GM21423 (cell line): Measurements from ENCODE around the gene DIDO1.
A peak's percentile ranks its signal among the peaks of the same experiment; 100 is the strongest.
"Not testable (repeated sequence)": the region's sequence is repeated elsewhere in the genome, so short reads cannot be mapped to it uniquely, and the experiment has no call there.

ENCODE experiments used
- ATAC-seq: cut with Tn5 transposase; IDR thresholded peaks from one replicate; pipeline ENCODE4 v1.9.1; 2021; ENCODE audit warnings: mild to moderate bottlenecking, moderate library complexity; ENCODE audit not compliant: unreplicated experiment

DIDO1 gene

DNA sequence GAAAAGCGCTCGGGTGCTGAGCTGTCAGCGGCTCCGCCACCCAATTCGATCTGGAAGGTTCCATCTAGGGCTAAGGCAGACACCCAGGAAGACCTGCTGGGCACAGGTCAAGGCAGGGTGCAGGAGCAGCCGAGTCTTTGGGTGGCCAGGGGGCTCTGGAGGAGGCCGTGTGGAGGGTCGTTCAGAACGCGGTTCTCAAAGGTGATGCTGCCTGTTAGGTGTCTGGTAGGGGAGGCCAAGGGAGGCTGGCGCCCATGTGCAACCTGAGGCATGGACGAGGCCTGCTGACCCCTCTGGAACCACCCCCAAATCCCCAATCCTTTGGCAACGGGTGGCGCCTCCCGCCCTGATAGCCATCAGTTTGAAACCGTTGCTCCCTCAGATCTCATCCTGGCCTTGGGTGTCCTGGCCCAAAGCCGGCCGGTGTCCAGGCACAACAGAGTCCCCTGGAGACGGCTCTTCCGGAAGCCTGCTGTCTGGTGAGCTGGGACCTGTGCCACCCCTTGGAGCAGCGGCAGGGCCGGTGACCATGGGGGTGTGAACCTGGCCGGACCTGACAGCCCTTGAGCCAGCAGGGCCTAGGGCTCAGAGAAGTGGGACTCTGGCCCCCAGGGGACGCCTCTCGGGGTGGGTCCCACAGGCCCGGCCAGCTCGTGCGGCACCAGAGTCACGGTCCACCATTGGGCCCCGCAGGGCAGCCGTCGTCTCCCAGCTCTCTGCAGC lies 36.7 kb upstream of the DIDO1 start:
- no peak for ATAC-seq

DNA sequence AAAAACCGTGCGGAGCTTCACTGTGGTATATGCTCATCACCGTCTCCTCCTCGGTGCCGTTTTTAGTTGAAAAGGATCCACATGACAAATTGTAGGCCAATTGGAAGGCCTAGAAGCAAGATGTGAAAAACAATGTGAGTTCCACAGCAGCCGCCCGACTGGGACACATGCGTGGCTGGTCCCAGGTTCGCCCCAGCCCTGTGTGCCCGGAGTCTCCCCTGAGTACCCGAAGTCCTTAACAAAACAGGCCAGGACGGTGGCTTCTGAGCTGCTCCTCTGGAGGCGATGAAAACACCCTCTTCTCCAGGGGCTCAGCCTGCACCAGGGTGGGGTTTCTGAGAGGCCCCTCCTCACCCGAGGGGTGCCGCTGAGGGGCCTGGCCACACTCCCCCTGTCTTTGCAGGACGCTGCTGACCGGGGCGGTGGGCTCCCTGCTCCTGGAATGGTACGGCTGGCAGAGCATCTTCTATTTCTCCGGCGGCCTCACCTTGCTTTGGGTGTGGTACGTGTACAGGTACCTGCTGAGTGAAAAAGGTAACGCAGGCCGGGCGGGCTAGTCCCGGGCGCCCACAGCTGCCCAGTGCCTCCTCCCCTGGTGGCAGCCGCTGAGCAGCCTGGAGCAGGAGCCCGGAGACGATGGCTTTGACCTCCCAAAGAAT lies 36.0 kb upstream of the DIDO1 start:
- no peak for ATAC-seq

DNA sequence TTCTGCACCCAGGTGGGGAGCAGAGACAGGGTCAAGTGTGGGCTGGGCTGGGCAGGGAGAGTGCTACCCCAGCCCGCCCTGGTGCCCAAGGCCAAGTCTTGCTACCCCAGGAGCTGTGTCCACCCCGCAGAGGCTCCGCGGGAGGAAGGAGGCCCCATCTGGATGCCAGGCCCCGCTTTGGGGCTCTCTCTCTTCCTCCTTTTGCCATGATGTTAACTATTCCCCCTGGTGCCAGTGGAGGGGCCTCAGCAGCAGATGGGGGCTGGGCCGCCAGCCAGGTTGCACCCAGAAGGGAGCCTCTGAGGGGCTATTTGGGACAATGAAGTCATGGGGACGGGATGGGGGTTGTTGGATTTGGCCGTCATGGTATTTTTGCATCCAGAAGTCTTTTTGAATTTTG lies 35.5 kb upstream of the DIDO1 start:
- ATAC-seq, result no peak

DNA sequence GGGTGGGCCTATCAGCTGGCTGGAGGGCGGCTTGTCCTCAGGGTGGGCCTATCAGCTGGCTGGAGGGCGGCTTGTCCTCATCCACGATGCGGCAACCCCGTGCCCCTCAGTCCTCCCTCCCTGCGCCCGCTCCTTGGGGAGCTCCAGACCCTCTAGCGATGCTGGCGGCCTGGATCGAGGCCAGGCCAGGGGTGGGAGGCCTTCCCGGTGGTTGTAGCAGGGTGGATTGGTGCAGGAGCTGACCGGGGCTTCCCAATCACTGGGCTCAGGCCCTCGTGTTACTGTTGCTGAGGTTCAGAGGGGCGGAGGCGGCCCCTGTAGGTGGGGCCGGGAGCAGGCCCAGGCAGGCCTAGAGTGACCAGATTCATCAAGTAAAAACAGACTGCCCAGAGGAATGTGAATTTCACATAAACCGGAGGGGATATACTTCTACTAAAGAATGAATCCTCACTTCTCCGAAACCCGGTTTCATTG lies 35.0 kb upstream of the DIDO1 start:
- ATAC-seq, result no peak

DNA sequence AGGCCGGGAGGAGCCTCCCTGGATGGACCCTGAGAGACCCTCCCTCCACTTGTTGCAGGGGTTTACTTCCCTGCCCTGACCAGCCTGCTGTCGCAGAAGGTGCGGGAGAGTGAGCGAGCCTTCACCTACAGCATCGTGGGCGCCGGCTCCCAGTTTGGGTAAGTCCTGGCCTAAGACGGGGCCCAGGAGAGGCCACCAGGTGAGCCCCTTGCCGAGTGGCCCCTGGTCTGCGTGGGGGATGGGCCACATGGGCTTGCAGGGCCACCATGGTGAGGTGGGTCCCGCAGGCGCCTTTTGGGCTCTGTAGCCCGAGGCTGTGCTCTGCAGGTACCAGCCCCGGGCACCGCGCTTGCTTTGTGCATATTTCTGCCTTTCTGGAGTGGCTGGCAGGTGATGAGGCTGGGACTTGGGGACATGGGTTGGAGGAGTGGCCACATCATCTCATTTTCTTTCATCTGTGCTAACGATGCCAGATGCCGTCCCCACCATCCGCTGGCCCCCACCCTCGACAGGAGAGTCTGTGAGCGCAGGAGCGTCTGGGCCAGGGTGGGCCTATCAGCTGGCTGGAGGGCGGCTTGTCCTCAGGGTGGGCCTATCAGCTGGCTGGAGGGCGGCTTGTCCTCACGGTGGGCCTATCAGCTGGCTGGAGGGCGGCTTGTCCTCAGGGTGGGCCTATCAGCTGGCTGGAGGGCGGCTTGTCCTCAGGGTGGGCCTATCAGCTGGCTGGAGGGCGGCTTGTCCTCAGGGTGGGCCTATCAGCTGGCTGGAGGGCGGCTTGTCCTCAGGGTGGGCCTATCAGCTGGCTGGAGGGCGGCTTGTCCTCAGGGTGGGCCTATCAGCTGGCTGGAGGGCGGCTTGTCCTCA lies 34.4 kb upstream of the DIDO1 start:
- ATAC-seq, result not testable (repeated sequence)

DNA sequence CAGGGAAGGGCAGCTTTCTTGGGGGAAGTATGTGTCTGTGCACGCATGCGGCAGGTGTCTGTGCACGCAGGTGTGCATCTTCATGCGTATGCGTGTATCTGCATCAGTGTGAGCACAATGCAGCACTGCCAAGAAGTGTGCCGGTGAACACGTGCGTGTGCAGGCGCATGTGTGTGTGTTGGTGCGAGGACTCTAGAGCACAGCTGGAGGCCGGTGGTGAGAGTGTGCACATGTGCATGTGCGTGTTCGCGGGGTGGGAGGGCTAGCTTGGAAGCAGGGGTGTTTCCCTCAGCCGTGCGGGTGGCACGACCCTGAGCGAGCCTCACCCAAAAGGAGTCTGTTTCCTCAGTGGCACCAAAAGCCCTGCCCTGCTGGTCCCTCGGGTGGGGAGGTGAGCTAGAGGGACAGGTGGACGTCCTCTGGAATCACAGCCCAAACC lies 33.7 kb upstream of the DIDO1 start:
- no peak for ATAC-seq

DNA sequence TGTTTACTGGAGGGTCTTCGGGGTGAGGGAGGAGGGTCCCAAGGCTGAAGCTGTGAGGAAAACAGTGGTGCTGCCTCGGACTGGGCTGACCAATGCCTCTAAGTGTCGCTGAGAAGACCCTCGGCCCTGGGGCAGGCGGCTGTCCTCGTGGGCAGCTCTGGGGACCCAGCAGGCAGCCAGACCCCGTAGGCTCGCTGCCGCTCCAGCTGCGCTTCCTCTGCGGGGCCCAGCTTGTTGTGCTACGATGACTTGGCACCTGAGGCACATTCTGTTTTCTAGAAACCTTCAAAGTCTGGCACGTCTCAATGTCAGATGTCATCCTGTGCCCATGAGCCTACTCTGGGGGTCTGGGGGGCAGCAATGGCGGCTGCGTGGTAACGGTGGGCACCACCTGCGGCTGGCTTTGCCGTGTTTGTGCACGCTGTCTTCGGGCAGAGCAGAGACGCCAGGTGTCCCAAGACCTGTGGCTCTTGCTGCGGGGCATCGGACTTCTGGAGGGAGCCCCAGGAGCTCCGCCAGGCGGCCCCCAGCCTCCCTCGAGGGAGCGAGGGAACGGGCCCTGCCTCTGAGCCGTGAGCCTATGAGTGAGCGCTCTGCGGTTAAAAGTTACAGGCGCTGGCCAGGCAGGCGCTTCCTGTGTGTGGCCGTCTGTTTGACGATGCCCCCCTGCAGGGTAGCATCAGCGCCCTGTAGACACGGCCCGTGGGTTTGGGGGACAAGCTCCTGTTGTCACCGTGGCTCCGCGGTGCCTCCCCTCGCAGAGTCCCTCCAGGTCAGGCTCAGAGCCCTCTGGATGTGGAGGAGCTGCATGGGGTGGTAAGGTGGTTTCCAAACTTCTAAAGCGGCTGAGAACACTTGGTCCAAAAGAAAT lies 33.0 kb upstream of the DIDO1 start:
- no peak for ATAC-seq

DNA sequence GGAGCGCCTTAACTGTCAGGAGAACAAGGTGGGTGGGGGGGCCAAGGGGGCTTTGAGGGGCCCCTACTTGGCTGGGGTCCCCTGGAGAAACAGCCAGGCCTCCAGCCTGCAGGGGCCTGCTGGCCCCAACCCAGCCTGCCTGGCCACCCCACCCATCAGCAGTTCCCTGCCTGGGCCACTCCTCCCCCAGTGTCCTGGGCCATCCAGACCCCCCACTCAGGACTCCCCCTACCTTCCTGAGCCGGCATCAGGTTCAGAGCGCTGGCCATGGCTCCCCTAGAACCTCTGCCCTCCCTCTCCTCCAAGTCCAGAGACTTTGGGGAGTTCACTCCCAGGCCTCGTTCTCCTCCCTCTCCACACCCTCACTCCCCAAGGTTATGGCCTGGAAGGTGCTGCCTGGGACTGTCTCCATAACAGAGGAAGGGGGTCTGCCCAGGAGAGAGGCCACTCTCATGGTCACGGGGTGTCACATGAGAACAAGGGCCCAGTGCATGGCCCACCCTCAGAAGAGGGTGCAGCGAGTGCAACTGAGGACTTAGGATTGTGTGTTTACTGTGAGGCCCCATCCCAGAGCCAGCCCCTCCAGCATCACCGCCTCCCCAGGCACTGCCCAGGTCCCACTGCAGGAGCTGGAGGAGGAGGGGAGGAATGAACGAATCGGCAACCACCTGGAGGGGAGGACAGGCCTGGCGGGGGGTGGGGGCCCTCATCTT lies 32.2 kb upstream of the DIDO1 start:
- no peak for ATAC-seq

DNA sequence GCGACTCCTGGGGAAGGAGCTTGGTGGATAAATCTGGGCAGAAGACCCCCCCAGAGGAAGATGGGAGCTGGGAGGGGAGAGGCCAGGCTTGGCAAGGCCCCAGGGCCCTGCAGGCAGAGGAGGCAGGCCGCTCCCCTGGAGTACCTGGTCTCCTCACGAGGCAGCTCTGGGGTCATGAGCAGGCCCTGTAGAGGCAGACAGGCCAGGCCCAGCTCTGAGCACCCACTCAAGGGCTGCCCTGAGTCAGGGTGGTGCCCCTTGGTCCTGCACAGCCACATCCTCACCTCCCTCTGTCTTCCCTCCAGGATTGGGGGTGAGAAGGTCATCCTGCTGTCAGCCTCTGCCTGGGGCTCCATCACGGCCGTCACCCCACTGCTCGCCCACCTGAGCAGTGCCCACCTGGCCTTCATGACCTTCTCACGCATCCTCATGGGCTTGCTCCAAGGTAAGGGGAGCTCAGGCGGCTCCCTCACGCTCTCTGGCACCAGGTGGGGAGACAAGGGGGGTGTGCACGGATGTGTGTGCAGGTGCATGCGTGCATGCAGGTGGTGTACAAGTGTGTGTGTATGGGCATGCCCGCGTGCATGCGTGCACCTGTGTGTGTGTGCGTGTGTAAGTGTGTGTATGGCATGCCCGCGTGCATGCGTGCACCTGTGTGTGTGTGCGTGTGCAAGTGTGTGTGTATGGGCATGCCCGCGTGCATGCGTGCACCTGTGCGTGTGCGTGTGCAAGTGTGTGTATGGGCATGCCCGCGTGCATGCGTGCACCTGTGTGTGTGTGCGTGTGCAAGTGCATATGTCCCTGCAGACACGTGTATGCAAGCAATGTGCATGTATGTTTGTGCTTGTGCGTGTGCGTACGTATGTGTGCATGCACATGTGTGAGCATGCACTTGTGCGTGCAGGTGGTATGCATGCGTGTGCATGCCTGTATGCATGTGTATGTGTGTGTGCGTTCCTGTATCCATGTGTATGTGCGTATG lies 31.1 kb upstream of the DIDO1 start:
- ATAC-seq, result no peak

DNA sequence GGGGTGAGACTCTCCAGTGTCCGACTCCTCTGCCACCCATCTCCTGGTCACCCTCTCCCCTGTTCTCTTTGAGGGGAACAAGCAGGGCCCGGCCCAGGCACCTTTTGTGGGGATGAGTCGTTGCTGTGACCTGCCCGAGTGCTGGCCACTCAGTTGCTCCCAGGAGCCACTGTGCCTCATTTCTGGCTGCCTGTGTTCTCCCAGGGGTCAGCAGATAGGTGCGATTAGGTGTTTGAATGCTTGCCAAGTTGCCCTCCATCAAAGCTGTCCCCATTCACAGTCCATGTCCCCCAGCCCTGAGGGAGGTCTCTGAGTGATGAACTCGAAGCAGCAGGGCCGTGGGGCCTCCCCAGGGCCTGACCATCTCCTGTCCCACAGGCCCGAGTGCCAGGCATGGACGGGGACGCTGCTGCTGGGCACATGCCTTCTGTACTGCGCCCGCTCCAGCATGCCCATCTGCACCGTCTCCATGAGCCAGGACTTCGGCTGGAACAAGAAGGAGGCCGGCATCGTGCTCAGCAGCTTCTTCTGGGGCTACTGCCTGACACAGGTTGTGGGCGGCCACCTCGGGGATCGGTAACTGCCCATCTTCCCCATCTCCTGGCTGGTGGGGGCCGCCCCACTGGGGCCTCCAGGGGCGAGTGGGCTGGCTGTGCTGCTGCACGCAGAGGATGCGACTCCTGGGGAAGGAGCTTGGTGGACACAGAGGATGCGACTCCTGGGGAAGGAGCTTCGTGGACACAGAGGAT lies 30.3 kb upstream of the DIDO1 start:
- no peak for ATAC-seq

DNA sequence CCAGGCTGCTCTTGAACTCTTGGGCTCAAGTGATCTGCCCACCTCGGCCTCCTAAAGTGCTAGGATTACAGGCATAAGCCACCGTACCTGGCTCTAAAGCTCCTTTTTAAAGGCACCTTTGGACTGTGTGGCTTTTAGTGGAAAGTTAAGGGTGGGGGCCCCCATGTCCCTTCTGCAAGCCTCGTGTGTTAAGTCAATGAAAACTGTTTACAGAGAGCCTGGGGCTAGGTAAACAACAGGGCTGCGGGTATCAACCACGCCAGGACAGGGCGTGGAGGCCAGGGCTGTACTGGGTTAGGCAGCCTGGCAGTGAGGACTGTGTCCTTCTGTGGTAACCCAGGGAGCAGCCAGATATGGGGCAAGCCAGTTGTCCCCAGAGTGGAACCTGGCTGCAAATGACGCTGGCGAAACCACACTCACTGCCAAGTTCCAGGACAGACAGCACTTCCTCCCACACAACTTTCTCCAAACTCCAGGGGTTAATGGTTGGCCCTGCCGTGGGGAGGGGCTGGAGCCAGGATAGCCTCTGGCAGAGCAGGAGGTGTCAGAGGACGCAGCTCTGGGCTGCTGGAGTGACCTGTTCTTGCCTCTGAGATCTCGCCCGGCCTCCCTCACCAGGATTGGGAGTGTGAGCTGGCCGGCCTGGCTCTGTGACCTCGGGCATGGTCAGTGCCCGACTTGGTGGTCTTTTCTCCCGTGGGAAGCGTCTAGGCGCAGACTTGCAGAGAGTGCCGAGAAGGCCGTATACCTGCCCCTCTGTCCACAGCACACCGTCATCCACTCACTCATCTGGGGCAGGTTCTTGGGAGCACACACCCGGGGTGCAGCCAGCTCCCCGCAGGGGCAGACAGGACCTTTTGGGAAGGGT lies 29.4 kb upstream of the DIDO1 start:
- ATAC-seq, result no peak

DNA sequence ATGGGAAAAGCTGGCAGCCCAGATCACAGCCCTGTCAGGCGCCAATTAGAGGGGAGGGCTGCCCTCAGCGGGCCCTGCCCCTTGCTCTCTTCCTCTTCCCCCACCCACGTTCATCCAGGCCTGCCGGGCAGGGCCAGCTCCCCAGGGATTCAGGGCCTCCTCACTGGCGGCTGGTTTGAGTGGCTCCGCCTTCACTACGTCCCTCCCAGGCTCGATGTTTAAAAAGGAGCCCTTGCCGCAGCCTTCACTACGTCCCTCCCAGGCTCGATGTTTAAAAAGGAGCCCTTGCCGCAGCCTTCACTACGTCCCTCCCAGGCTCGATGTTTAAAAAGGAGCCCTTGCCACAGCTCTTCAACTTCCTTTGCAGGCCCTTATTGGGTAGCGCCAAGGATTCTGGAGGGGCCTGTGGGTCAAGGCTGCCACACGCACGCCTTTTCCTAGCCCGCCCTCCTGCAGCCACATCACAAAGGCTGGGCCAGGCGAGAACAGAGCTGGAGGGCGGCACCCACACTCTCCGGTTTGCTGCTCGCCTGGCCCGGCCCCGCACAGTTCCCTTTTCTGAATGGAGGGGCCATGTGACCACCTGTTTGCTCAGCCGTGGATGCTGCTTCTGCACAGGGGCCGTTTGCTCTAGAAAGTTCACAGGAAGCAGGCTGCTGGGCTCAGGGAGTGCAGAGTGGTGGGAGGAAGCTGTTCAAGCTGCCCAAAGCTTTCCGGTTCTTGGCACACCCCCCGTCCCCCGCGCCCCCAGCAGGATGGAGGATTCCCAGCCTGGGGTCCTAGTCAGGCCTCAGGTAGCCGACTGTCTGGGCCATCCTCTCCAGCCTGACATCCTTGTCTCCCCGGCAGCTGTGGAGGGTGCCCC lies 27.8 kb upstream of the DIDO1 start:
- ATAC-seq, result peak; percentile 72

DNA sequence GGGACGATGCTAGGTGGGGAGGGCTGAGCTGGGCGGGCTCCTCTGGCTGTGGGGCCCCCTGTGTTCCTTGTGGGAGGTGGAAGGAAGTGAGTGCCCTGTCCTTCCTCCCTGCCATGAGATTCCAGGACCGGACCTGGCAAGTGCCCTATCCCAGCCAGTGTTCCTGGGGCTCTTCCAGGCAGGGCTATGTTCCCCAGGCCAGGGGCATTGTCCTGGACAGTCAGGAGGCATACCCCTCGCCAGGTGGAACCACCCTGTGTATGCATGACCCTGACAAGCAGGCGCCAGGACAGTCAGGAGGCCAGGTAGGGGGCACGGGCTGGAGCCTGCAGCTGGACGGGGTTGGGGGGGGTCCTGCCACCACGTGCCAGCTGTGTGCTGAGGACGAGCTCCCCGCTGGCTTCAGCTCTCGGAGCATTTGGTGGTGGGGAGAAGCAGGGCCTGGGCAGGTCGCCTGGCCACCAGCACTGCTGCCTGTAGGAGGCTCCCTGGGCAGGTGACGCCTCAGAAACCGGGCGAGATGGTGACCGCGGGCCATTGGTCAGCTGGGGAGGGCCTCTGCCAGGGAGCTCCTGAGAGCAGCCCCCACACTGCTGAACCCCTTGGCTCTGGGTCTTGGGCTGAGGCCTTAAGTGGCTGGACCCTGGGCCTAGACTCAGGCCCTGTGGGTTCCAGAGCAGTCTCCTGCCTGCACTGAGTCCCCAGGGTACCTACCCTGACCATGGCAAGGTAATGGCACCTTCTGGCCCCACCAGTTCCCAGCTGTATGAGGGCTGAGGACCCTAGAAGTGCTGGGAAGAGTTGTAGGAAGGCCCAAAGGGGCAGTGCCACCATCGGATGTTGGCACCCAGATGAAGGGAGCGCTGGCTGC lies 26.9 kb upstream of the DIDO1 start:
- ATAC-seq, result no peak

DNA sequence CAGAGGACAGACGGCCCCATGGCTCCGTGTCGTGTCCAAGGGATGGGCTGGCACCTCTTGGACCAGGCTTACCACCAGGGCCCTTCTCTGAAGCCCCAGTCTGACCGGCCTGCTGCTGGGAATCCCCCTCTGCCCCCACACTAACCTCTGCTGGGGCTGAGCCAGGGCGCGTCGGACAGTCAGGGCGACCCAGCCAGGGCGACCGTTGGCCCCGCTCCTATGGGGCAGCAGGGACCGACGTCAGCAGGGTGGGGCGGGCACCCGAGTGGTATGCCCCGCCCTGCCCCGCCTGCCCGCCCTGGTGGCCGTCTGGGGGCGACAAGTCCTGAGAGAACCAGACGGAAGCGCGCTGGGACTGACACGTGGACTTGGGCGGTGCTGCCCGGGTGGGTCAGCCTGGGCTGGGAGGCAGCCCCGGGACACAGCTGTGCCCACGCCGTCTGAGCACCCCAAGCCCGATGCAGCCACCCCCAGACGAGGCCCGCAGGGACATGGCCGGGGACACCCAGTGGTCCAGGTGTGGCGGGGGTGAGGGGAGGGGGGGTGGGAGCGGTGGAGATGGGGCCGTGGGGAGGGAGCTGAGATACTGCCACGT lies 26.2 kb upstream of the DIDO1 start, which contains the start of gene SLC17A9:
TSS of gene SLC17A9 (plus strand) at position 337 of the 595 bp plus-strand sequence. CDS start at position 459, 122 bp downstream.
- ATAC-seq, result peak; percentile 48

DNA sequence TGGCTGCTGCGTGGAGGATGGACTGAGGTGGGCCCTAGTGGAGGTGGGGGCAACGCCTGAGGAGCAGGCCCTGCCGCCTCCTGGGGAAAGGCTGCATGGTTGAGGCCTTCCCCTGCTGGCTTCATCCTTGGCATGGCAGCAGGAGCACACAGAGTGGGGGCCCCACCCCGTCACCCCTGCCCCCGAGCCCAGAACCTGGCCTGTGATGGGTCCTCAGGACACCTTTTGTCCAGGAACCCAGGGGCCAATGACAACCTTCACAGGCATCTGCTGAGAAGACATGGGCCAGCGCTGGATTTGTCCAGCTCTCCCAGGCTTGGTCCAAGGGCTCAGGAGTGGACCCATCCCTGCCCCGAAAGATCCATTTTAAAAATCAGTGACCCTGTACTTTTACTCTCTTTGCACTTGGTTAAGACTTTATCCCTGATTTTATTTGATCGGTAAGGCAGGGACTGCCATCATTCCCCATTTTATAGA lies 25.6 kb upstream of the DIDO1 start:
- no peak for ATAC-seq
